ENCODE measurements around the gene NKIRAS1.

Gene NKIRAS1

DNA sequence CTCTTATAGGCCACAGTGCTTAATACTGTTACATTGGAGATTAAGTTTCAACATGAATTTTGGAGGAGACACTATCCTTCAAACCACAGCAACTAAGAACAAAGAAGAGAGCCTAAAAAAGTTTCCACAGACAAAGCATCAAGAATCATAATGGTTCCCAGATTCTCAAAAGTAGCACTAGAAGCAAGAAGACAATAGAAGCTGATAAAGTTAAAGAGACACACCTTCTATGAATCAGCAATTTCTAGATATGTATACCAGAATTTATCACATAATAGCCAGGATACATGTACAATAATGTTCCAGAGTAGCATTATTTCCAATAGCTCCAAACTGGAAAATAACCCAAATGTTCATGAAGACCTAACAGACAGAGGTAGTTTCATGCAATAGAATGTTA is 12.2 kb downstream of the NKIRAS1 start:
- no peak for DNase-seq (ENCODE audit: low read depth)
- no peak overlapping the region for H3K4me3 ChIP-seq (ENCODE audit: low read depth, low read length)
- TF ChIP-seq, protein P1, sequence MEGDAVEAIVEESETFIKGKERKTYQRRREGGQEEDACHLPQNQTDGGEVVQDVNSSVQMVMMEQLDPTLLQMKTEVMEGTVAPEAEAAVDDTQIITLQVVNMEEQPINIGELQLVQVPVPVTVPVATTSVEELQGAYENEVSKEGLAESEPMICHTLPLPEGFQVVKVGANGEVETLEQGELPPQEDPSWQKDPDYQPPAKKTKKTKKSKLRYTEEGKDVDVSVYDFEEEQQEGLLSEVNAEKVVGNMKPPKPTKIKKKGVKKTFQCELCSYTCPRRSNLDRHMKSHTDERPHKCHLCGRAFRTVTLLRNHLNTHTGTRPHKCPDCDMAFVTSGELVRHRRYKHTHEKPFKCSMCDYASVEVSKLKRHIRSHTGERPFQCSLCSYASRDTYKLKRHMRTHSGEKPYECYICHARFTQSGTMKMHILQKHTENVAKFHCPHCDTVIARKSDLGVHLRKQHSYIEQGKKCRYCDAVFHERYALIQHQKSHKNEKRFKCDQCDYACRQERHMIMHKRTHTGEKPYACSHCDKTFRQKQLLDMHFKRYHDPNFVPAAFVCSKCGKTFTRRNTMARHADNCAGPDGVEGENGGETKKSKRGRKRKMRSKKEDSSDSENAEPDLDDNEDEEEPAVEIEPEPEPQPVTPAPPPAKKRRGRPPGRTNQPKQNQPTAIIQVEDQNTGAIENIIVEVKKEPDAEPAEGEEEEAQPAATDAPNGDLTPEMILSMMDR (IDR thresholded peaks at IDR 0.05; ENCODE audit: control insufficient read depth, extremely low read depth, insufficient read depth) = no peak

DNA sequence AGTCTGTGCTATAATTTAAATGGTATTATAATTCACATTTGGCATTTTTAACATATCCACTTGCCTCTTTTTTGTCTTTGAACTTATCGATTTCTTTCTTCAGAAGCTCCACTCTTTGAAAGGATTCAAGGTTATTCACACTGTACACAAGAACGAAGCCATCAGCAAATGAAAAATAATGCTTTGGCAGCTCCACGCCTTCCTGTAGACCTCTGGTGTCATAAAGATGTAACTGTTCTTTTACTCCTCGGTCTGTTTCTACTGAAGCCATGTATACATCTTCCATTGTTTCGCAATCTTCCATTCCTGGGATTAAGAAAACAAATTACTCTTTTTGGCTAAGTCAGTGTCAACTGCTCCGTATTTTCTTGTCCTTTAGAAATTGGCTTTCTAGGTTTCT is 16.0 kb downstream of the NKIRAS1 start:
- TF ChIP-seq, protein P1 (IDR thresholded peaks at IDR 0.05; ENCODE audit: control insufficient read depth, extremely low read depth, insufficient read depth) = no peak
- no peak for DNase-seq (ENCODE audit: low read depth)
- H3K4me3 ChIP-seq (ENCODE audit: low read depth, low read length) = no peak overlapping the region

DNA sequence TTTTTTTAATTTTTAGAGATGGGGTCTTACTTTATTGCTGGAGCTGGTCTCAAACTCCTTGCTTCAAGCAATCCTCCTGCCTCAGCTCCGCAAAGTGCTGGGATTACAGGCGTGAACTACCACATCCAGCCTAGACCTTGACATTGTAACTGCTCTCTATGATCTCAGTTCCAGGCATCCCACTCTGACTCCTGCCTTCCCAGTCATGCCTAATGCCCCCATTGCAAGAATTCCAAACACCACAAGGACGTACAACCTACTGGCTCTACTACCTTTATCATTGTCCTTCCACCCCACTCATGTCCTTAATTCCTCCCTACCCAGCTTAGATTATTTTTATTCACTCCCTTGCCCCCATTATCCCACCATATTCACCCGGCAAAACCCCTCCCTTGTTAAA is 21.6 kb downstream of the NKIRAS1 start:
- TF ChIP-seq, protein P1 (IDR thresholded peaks at IDR 0.05; ENCODE audit: control insufficient read depth, extremely low read depth, insufficient read depth) = no peak
- H3K4me3 ChIP-seq (ENCODE audit: low read depth, low read length) = no peak overlapping the region
- DNase-seq (ENCODE audit: low read depth) = no peak

DNA sequence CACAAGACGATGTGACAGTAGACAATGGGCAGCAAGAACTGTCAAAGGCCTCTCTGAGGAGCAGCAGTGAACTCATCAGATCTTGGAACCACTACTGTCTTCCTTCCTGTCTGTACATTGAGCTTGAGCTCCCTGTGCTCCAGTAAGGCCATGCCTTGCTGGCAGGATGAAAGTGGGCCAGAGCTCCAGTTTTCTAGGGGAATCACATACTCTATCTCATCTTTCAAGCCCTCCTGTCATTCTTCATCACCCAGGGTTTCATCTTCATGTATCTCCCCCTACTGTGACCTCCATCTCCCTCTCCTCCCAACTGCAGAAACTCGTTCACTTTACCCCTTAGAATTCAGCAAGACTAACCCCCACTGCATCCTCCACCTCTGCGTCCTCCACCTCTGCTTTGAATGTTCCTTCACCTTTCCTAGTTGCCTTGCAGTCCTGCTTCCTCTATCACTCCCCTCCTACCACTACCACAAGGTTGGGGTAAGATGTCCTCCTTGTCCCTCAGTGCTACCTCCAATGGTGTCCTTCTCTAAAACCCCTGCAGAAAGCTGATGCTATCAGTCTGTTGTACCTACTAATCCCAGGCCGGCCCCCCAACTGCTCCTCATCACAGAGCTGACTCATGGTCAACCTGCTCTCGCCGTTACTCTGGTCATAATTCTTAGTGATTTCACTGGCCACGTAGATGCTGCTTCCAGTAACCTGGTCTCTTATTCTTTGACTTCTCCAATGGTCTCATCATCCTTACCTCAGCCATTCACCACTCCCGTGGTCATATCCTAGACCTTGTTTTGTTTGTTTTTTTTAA is 22.3 kb downstream of the NKIRAS1 start:
- TF ChIP-seq, protein P1 (IDR thresholded peaks at IDR 0.05; ENCODE audit: control insufficient read depth, extremely low read depth, insufficient read depth) = no peak
- no peak for DNase-seq (ENCODE audit: low read depth)
- H3K4me3 ChIP-seq (ENCODE audit: low read depth, low read length) = no peak overlapping the region

DNA sequence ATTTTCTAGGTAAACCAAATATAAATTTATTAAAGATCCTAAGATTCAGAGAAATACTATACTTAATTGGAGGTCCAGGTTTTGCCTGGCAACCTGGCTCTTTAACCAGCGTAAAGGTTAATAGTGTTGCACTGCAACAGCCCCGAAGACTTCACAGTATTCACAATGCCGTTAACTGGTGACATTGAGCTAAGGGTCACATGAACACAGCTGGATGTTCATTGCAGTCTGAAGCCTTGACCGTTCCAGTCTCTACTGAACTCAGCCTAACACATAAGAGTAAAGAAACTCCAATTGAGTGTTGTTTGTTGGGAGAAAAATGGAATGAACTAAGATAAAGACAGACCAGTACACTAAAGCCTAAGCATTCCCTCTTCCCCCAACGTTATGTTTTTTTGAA is 26.8 kb downstream of the NKIRAS1 start:
- H3K4me3 ChIP-seq (ENCODE audit: low read depth, low read length) = no peak overlapping the region
- TF ChIP-seq, protein P1 (IDR thresholded peaks at IDR 0.05; ENCODE audit: control insufficient read depth, extremely low read depth, insufficient read depth) = no peak
- DNase-seq (ENCODE audit: low read depth) = no peak

DNA sequence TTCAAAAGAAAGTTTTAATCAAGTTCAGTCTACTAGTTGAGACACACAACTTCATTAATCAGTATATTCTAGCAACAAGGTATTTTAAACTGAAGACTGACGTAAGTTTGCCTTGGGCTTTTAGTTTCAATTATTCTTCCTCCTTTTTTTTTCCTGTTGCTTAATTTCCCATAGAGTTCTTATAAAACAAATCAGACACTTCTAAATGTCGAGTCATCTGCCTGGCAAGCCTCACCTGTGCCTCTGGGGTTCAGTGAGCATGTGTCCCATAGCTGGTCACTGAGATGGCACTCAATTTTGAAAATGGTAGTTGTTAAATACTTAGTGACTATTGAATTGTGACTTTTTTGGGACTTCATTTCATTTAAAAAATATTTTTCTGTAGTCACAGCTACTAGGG is 27.4 kb downstream of the NKIRAS1 start:
- H3K4me3 ChIP-seq (ENCODE audit: low read depth, low read length) = no peak overlapping the region
- TF ChIP-seq, protein P1 (IDR thresholded peaks at IDR 0.05; ENCODE audit: control insufficient read depth, extremely low read depth, insufficient read depth) = no peak
- no peak for DNase-seq (ENCODE audit: low read depth)
